Esophagus (tissue), 2 donors: Measurements from ENCODE around the gene WRAP53. TPM values are rescaled to one million over a fixed set of nuclear protein-coding genes. Genes with fewer than 3 reads are reported as not detected.

Experiments
- H3K27ac ChIP-seq, 2 donors: one replicate each; pipeline ENCODE4 v1.5.1; 2013; ENCODE audit warnings: low read depth in 2 of 2, mild to moderate bottlenecking in 2 of 2, inconsistent platforms in 1 of 2, low read length in 1 of 2, moderate library complexity in 1 of 2
- H3K27me3 ChIP-seq, 2 donors: one replicate each; pipeline ENCODE4 v1.6.1; 2013; ENCODE audit warnings: low read length in 2 of 2, control low read depth in 1 of 2, mild to moderate bottlenecking in 1 of 2; ENCODE audit not compliant: insufficient read depth in 2 of 2, control insufficient read depth in 1 of 2
- H3K36me3 ChIP-seq, 2 donors: one replicate each; pipeline ENCODE4 v1.6.1; 2013; ENCODE audit warnings: low read length in 1 of 2; ENCODE audit not compliant: control insufficient read depth in 2 of 2, insufficient read depth in 2 of 2
- H3K4me1 ChIP-seq, 2 donors: one replicate each; pipeline ENCODE4 v1.6.1; 2013; ENCODE audit warnings: low read length in 1 of 2; ENCODE audit not compliant: control insufficient read depth in 2 of 2, insufficient read depth in 2 of 2
- H3K4me3 ChIP-seq, 2 donors: one replicate each; pipeline ENCODE4 v1.5.1; 2013; ENCODE audit warnings: low read length in 2 of 2, mild to moderate bottlenecking in 2 of 2, low read depth in 1 of 2, moderate library complexity in 1 of 2
- H3K9me3 ChIP-seq, 2 donors: one replicate each; pipeline ENCODE4 v1.6.1; 2013; ENCODE audit warnings: mild to moderate bottlenecking in 2 of 2, low read depth in 1 of 2, low read length in 1 of 2, moderate library complexity in 1 of 2; ENCODE audit not compliant: control insufficient read depth in 2 of 2, insufficient read depth in 1 of 2
- WGBS, 2 donors: extraction: QIAGEN DNeasy Blood & Tissue Kit; methylation state at CpG; one replicate each; pipeline ENCODE4 v1.1.7; 2013; 5-methylcytosine and 5-hydroxymethylcytosine counted together
- polyA plus RNA-seq, 2 donors: library from polyadenylated mRNA; stranded (reverse); fragments of 200-250 nt; gene quantifications; one replicate each; pipeline ENCODE4 v1.2.3, GENCODE V29; 2013
- donor health status: healthy with polysubstance abuse.
- donor health status: Bipolar disorder and iron deficiency.

Gene WRAP53
- polyA plus RNA-seq, 2 donors: 5.5 to 13.3 TPM

DNA sequence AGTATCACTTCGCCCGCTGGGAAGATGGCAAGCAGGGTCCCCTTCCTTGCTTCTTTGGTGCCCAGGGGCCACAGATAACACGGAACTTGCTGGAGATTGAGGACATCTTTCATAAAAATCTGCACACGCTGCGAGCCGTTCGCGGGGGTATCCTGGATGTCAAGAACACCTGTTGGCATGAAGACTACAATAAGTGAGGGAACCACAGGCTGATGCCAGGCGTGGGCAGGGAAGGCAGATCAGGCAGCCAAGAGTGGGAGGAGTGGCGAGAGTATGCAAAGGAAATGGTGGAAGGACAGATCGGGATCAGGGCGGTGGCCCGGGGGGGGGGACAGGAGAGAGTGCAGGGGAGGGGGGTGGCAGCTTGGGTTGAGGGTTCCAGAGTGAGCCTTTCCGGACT lies 51.5 kb downstream of the WRAP53 start:
- Histone ChIP-seq H3K4me3 (no peak overlapping the region), H3K9me3 (no peaks in the 10 kb centered on the region), H3K4me1 (peaks cover 0 to 3% of the 10 kb centered on the region in 2 donors), H3K36me3 (no peaks in the 10 kb centered on the region), H3K27me3 (no peaks in the 10 kb centered on the region), H3K27ac (no peak overlapping the region)
- 51% methylated on average over 12 to 14 of the region's 14 CpGs for WGBS, 2 donors

DNA sequence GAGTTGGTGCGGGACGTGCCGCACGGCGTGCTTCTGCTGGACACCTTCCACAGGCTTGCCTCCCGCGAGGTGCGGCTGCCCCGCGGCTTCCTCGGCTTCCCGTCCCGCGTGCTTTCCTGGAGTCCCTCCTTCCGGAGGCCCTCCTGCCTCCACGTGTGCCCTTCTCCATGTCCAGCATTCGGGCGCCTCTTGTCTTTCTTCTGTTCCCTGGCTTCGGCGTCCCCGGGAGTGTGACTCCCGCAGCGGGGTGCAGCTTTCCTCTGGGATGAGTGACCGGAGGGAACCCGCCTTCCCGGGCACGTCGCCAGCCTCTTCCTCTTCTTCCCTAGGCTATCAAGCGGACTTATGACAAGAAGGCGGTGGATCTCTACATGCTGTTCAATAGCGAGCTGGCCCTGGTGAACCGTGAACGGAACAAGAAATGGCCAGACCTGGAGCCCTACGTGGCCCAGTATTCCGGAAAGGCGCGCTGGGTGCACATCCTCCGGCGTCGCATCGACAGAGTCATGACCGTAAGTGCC lies 52.3 kb downstream of the WRAP53 start:
- Histone ChIP-seq H3K4me1 (peaks cover 0 to 3% of the 10 kb centered on the region in 2 donors), H3K27me3 (no peaks in the 10 kb centered on the region), H3K4me3 (no peak overlapping the region), H3K27ac (no peak overlapping the region), H3K36me3 (no peaks in the 10 kb centered on the region), H3K9me3 (no peaks in the 10 kb centered on the region)
- 64 to 66% methylated on average over 42 of the region's 42 CpGs for WGBS, 2 donors

DNA sequence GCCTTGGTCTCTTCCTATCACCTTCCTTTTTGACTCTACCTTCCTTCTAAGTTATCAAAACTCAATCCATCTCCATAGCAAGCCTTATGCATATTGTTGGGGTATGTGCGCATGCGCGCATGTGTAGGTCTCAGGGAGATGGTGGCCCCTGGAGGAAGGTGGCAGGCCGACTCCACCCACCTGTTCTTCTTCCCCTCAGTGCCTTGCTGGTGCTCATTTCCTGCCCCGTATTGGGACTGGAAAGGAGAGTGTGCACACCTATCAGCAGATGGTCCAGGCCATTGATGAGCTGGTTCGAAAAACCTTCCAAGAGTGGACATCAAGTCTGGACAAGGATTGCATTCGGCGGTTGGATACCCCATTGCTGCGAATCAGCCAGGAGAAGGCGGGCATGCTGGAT lies 54.5 kb downstream of the WRAP53 start:
- 69 to 70% methylated on average over 10 of the region's 10 CpGs for WGBS, 2 donors
- H3K9me3 ChIP-seq: no peaks in the 10 kb centered on the region
- H3K27me3 ChIP-seq: no peaks in the 10 kb centered on the region

DNA sequence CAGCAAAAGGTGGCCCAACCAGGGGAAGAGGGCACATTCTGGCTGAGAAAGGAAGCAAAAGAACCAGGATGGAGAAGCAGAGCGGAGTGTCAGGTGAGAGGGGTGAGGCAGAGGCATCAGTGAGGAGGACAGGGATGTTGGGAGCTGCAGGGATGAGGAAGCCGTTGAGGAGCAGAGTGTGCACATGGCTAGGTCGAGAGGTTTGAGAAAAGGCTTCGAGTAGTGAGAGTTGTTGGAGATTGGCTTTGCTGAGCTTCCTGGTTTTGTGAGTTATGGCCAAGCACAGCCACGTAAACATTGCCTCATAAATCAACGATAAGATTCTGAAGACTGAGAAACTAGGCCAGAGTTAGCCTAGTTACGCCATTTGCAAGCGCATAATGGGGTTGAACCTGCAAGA lies 56.1 kb downstream of the WRAP53 start:
- WGBS, 2 donors: 64 to 76% methylated on average over 8 of the region's 8 CpGs

More for the DNA sequence above, 54.5 kb downstream of the WRAP53 start:
- Histone ChIP-seq H3K27ac (no peak overlapping the region), H3K4me1 (peaks cover 0 to 3% of the 10 kb centered on the region in 2 donors), H3K36me3 (no peaks in the 10 kb centered on the region), H3K4me3 (no peak overlapping the region)

DNA sequence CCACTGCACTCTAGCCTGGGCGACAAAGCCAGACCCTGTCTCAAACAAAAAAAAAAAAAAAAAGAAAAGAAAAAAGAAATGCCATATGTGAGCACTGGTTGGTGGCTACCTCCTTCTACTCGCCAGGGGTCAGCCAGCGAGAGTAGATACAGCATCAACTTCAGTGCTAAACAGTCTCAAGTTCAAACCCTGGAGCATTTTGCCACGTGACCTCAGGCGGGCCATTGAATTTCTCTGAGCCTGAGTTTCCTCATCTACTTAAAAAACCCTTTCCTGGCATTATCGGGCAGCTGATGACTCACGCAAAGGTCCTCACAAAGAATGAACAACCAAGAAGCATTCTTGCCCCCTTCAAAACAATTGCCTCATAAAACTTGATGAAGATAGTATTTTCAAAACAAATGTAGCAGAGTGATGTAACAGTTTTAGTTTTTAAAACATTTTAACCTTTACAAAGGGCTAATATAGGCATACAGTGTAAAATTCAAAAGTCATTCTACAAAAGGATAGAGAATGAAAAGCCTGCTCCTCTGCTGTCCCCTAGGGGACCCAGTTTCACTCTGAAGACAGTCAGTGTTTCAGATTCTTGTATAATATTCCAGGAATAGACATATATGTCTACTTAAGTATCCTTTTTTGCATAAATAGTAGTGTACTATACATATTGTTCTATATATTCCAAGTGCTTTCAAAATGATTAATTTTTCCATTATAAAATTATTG lies 57.6 kb downstream of the WRAP53 start:
- Histone ChIP-seq H3K27me3 (no peaks in the 10 kb centered on the region), H3K27ac (no peak overlapping the region), H3K9me3 (no peaks in the 10 kb centered on the region), H3K4me1 (no peaks in the 10 kb centered on the region), H3K36me3 (no peaks in the 10 kb centered on the region), H3K4me3 (no peak overlapping the region)
- WGBS, 2 donors: 46 to 47% methylated on average over 7 of the region's 7 CpGs

More for the DNA sequence above, 56.1 kb downstream of the WRAP53 start:
- Histone ChIP-seq H3K27ac (no peak overlapping the region), H3K4me1 (peaks cover 0 to 3% of the 10 kb centered on the region in 2 donors), H3K36me3 (no peaks in the 10 kb centered on the region), H3K27me3 (no peaks in the 10 kb centered on the region), H3K4me3 (no peak overlapping the region), H3K9me3 (no peaks in the 10 kb centered on the region)

- WGBS, 2 donors: 48 to 54% methylated on average over 4 of the region's 4 CpGs
- Histone ChIP-seq H3K9me3 (no peaks in the 10 kb centered on the region), H3K27me3 (no peaks in the 10 kb centered on the region), H3K36me3 (no peaks in the 10 kb centered on the region), H3K27ac (no peak overlapping the region), H3K4me1 (no peaks in the 10 kb centered on the region), H3K4me3 (no peak overlapping the region)
Measured at GRCh38 chr17:7747635-7748071, 59.4 kb downstream of the WRAP53 start.

GRCh38 chr17:7748076-7748775 lies 59.9 kb downstream of the WRAP53 start:
- no peak overlapping the region for H3K4me3 ChIP-seq
- no peak overlapping the region for H3K27ac ChIP-seq
- H3K36me3 ChIP-seq: no peaks in the 10 kb centered on the region
- H3K27me3 ChIP-seq: no peaks in the 10 kb centered on the region
- WGBS, 2 donors: 76 to 77% methylated on average over 10 of the region's 10 CpGs
- no peaks in the 10 kb centered on the region for H3K9me3 ChIP-seq
- H3K4me1 ChIP-seq: no peaks in the 10 kb centered on the region

DNA sequence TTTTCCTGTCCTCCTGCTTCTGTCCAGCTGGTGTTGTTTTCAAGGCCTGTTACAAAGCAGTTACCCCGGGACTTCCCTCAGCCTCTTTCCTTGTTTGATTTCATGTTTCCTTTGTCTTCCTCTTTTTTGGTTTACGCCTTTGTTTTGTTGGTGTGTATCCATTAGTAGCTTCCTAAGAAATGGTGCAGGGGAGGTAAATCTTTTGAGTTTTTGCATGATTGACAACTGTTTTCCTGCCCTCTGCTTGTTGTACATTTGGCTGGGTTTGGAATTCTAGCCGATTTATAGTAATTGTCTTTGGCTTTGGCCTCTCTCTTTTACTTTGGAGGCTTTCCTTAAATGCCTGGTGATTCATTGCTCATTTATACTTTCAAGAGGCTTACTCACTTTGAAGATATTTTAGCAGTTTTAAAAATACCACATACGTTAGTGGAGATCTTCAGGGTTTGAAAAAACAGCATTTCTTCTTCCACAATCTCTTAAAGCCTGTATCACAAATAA lies 62.1 kb downstream of the WRAP53 start:
- no peaks in the 10 kb centered on the region for H3K27me3 ChIP-seq
- 44 to 64% methylated on average over 4 of the region's 4 CpGs for WGBS, 2 donors

More for the DNA sequence above, 62.1 kb downstream of the WRAP53 start:
- H3K4me1 ChIP-seq: peaks cover 0 to 1% of the 10 kb centered on the region in 2 donors
- H3K4me3 ChIP-seq: no peak overlapping the region
- H3K9me3 ChIP-seq: no peaks in the 10 kb centered on the region
- H3K36me3 ChIP-seq: no peaks in the 10 kb centered on the region
- H3K27ac ChIP-seq: no peak overlapping the region
